Astrocyte (in vitro differentiated cells and primary cell): ENCODE data around the gene OR4E1. TPM values are rescaled to one million over a fixed set of nuclear protein-coding genes. Genes with fewer than 3 reads are reported as not detected.
A peak's percentile ranks its signal among the peaks of the same experiment; 100 is the strongest.

ENCODE experiments used
- DNase-seq: peaks from one replicate; pipeline ENCODE4 v3.0.0-alpha.2; 2010; ENCODE audit warnings: low read depth
- FAIRE-seq: peaks from 2 replicates; lab custom pipeline; 2011; peaks lifted over from hg19 to GRCh38; lab: Jason Lieb, UNC
- H2AFZ ChIP-seq: 2 replicates; pipeline ENCODE4 v1.6.0; 2012; ENCODE audit warnings: low read depth, low read length, inconsistent platforms
- H3K27ac ChIP-seq: 2 replicates; pipeline ENCODE4 v1.5.1; 2011; ENCODE audit warnings: low read depth, low read length, inconsistent platforms
- H3K27me3 ChIP-seq: 2 replicates; pipeline ENCODE4 v1.6.0; 2011; ENCODE audit warnings: low read length, inconsistent platforms; ENCODE audit not compliant: insufficient read depth
- H3K36me3 ChIP-seq: 2 replicates; pipeline ENCODE4 v1.5.1; 2011; ENCODE audit warnings: low read length, inconsistent platforms; ENCODE audit not compliant: insufficient read depth
- H3K4me1 ChIP-seq: 2 replicates; pipeline ENCODE4 v1.5.1; 2011; ENCODE audit warnings: low read length, inconsistent platforms; ENCODE audit not compliant: insufficient read depth
- H3K4me2 ChIP-seq: 2 replicates; pipeline ENCODE4 v1.6.0; 2012; ENCODE audit warnings: low read length, inconsistent platforms
- H3K4me3 ChIP-seq: 2 replicates; pipeline ENCODE4 v1.5.1; 2011; ENCODE audit warnings: low read depth, mild to moderate bottlenecking, low read length, inconsistent platforms; ENCODE audit not compliant: insufficient read depth
- H3K79me2 ChIP-seq: 2 replicates; pipeline ENCODE4 v1.6.0; 2012; ENCODE audit warnings: mild to moderate bottlenecking, low read length, inconsistent platforms; ENCODE audit not compliant: insufficient read depth
- H3K9ac ChIP-seq: 2 replicates; pipeline ENCODE4 v1.6.0; 2012; ENCODE audit warnings: mild to moderate bottlenecking, low read length, inconsistent platforms
- H3K9me3 ChIP-seq: 2 replicates; pipeline ENCODE4 v1.5.1; 2012; ENCODE audit warnings: low read depth, mild to moderate bottlenecking, low read length, inconsistent platforms; ENCODE audit not compliant: insufficient read depth
- H4K20me1 ChIP-seq: 2 replicates; pipeline ENCODE4 v1.6.0; 2012; ENCODE audit warnings: low read length, inconsistent platforms; ENCODE audit not compliant: insufficient read depth
- H3K27ac Mint-ChIP-seq: one replicate; pipeline ENCODE4 v1.8.0; 2021; ENCODE audit warnings: mild to moderate bottlenecking, mixed read lengths; ENCODE audit not compliant: unreplicated experiment
- H3K27me3 Mint-ChIP-seq: one replicate; pipeline ENCODE4 v1.8.0; 2021; ENCODE audit warnings: low read depth, mixed read lengths; ENCODE audit not compliant: unreplicated experiment
- H3K36me3 Mint-ChIP-seq: one replicate; pipeline ENCODE4 v1.8.0; 2021; ENCODE audit warnings: low read depth, mixed read lengths; ENCODE audit not compliant: unreplicated experiment
- H3K4me1 Mint-ChIP-seq: one replicate; pipeline ENCODE4 v1.8.0; 2021; ENCODE audit warnings: low read depth, mixed read lengths; ENCODE audit not compliant: unreplicated experiment
- H3K4me3 Mint-ChIP-seq: one replicate; pipeline ENCODE4 v1.8.0; 2021; ENCODE audit warnings: mild to moderate bottlenecking, moderate library complexity, mixed read lengths; ENCODE audit not compliant: unreplicated experiment
- H3K9me3 Mint-ChIP-seq: one replicate; pipeline ENCODE4 v1.8.0; 2021; ENCODE audit warnings: mild to moderate bottlenecking, mixed read lengths; ENCODE audit not compliant: unreplicated experiment
- CTCF ChIP-seq: IDR thresholded peaks from 2 replicates; pipeline ENCODE4 v1.5.1; 2011; ENCODE audit warnings: low read depth, mild to moderate bottlenecking, inconsistent platforms, low read length, moderate library complexity; ENCODE audit not compliant: insufficient read depth
- EZH2 ChIP-seq: IDR thresholded peaks from 2 replicates; pipeline ENCODE4 v1.6.1; 2012; ENCODE audit warnings: mild to moderate bottlenecking, low read length, inconsistent platforms; ENCODE audit not compliant: insufficient read depth
- total RNA-seq: library from RNA; stranded (reverse); gene quantifications from 2 replicates; pipeline ENCODE4 v1.2.1, GENCODE V29; 2021

OR4E1 gene
- total RNA-seq, 1 donor from 2014 or later = not detected

- Mint-ChIP-seq H3K4me3 (no peak overlapping the region), H3K4me1 (peaks cover 4% of the 10 kb centered on the region), H3K27me3 (no peaks in the 10 kb centered on the region), H3K36me3 (no peaks in the 10 kb centered on the region), H3K9me3 (peaks cover 5% of the 10 kb centered on the region), H3K27ac (no peak overlapping the region)
- H4K20me1 ChIP-seq = no peaks in the 10 kb centered on the region
- no peak overlapping the region for H3K9ac ChIP-seq
- H3K4me3 ChIP-seq = no peak overlapping the region
- H3K4me1 ChIP-seq = peaks cover 4% of the 10 kb centered on the region
- H2AFZ ChIP-seq = no peak overlapping the region
- TF ChIP-seq CTCF (no peak), EZH2 (no peak)
- peak overlapping the region; percentile 62 for H3K27ac ChIP-seq
- H3K9me3 ChIP-seq = no peaks in the 10 kb centered on the region
- H3K4me2 ChIP-seq = peak overlapping the region; percentile 2
- DNase-seq (no peak), FAIRE-seq (no peak)
- no peaks in the 10 kb centered on the region for H3K36me3 ChIP-seq
- H3K79me2 ChIP-seq = no peaks in the 10 kb centered on the region
- H3K27me3 ChIP-seq = no peaks in the 10 kb centered on the region
Measured at GRCh38 chr14:21668377-21668776, 5.2 kb downstream of the OR4E1 start.

- Histone ChIP-seq H3K36me3 (no peaks in the 10 kb centered on the region), H4K20me1 (no peaks in the 10 kb centered on the region), H3K27ac (no peak overlapping the region), H3K4me2 (no peak overlapping the region), H3K9ac (no peak overlapping the region), H3K4me1 (no peaks in the 10 kb centered on the region), H2AFZ (no peak overlapping the region), H3K79me2 (no peaks in the 10 kb centered on the region), H3K4me3 (no peak overlapping the region), H3K27me3 (no peaks in the 10 kb centered on the region), H3K9me3 (no peaks in the 10 kb centered on the region)
- no peak overlapping the region for H3K4me3 Mint-ChIP-seq
- no peak for TF ChIP-seq CTCF
- TF ChIP-seq EZH2 = no peak
- no peak overlapping the region for H3K27ac Mint-ChIP-seq
- H3K4me1 Mint-ChIP-seq = no peaks in the 10 kb centered on the region
- H3K9me3 Mint-ChIP-seq = no peaks in the 10 kb centered on the region
- FAIRE-seq = no peak
- no peaks in the 10 kb centered on the region for H3K36me3 Mint-ChIP-seq
- H3K27me3 Mint-ChIP-seq = peaks cover 3% of the 10 kb centered on the region
- DNase-seq = no peak
Measured at GRCh38 chr14:21656980-21657379, 16.6 kb downstream of the OR4E1 start.

- H3K36me3 ChIP-seq = no peaks in the 10 kb centered on the region
- H3K4me1 Mint-ChIP-seq = no peaks in the 10 kb centered on the region
- no peak overlapping the region for H3K4me2 ChIP-seq
- H3K4me1 ChIP-seq = no peaks in the 10 kb centered on the region
- H3K27ac Mint-ChIP-seq = no peak overlapping the region
- no peaks in the 10 kb centered on the region for H3K36me3 Mint-ChIP-seq
- H3K27me3 Mint-ChIP-seq = peaks cover 5% of the 10 kb centered on the region
- no peaks in the 10 kb centered on the region for H3K9me3 ChIP-seq
- H3K27ac ChIP-seq = no peak overlapping the region
- H3K27me3 ChIP-seq = no peaks in the 10 kb centered on the region
- no peak for TF ChIP-seq CTCF
- TF ChIP-seq EZH2 = no peak
- no peak overlapping the region for H2AFZ ChIP-seq
- no peaks in the 10 kb centered on the region for H3K79me2 ChIP-seq
- H4K20me1 ChIP-seq = no peaks in the 10 kb centered on the region
- no peak overlapping the region for H3K9ac ChIP-seq
- no peak overlapping the region for H3K4me3 ChIP-seq
- H3K9me3 Mint-ChIP-seq = no peaks in the 10 kb centered on the region
- no peak overlapping the region for H3K4me3 Mint-ChIP-seq
- FAIRE-seq (no peak), DNase-seq (no peak)
Measured at GRCh38 chr14:21654215-21654614, 19.4 kb downstream of the OR4E1 start.
